ENCODE results near the gene DMAC2.
"Not testable (repeated sequence)": the region's sequence is repeated elsewhere in the genome, so short reads cannot be mapped to it uniquely, and the experiment has no call there.

The DMAC2 gene

DNA sequence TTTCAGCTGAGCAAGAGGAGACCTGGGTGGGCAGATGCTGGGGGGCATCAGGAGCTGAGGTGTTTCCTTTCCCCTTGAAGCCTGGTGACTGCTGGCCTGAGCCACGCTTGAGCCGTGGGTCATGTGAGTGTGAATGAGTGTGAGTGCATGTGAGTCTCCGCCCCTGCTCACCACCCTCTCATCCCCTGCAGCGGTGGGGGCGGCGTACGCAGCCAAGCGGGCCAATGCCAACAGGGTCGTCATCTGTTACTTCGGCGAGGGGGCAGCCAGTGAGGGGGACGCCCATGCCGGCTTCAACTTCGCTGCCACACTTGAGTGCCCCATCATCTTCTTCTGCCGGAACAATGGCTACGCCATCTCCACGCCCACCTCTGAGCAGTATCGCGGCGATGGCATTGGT, 17.7 kb downstream of the DMAC2 start:
- DNase-seq, result no peak

DNA sequence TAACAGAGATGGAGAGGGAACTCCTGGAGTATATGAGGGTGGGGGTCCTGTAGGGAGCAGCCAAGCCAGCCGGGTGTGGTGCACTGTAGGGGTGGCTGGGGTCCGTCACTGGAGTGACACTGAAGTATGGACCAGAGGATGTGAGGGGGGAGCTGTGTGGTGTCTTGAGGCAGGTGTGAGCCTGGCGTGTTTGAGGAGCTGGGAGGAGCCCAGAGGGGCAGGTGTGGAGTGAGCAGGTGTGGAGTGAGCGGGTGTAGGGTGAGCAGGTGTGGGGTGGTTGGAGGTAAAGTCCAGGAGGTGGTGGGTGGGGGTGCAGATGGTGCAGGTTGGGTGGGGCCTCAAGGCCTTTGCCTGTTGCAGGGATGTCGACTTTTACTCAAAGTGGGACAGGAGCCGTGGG, 18.4 kb downstream of the DMAC2 start:
- DNase-seq, result no peak

- peak; percentile 81 to 82 for DNase-seq
Observed at GRCh38 chr19:41420101-41420880, 19.4 kb downstream of the DMAC2 start.

DNA sequence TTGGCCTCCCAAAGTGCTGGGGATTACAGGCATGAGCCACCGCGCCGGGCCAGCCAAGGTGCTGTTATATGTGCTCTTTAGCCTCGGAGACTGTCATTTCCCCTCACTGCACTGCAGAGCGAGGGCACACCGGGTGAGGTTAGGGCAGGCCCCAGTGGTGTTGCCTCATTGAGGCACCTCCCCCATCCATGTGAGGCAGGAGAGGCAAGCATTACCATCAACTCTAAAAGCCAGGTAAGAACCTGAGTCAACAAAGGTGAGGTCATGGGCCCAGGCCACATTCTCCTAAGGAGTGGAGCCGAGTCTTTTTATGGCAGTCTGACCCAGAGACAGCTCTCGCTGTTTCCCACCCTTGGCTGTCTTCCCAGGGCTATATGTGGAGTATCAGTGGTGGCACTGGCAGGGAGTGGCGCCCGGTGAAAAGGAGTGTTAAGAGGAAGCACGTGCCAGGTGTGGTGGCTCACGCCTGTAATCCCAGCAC, 23.5 kb downstream of the DMAC2 start:
- no peak for DNase-seq

- no peak for DNase-seq
Observed at GRCh38 chr19:41415154-41415571, 24.5 kb downstream of the DMAC2 start.

DNA sequence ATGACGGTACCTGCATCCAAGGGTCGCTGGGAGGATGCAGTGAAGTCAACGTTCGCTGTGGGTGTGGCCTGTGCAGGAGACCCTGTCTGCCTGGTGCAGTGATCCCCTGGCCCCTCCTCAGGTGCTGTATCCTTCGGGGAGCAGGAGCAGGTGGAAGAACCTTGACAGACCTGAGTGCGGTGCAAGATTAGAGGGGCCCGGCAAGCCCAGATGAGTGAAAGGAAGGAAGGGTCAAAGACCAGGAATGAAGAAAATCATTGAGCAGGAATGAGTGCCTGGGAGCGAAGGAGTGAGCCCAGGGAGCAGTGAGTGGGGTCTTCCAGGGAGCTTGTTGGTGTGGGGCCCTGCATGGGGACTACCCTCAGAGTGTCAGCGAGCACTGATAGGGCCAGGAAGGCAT, 25.3 kb downstream of the DMAC2 start:
- no peak for DNase-seq

DNA sequence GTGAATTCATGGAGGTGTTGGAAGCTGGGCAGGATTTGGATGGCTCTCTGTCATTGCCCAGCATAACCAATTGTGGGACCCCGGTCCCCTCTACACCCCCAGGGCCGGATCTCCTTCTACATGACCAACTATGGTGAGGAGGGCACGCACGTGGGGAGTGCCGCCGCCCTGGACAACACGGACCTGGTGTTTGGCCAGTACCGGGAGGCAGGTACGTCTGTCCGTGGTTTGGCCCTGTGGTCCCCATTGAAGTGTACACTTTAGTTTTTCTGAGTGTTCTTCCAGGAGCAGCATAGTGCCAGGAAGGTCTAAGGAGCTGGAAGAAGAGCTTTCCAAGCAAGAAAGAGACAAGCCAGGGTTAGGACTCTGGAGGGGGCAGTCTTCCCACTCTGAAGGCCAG, 25.8 kb downstream of the DMAC2 start:
- DNase-seq, result no peak

GRCh38 chr19:41412953-41413352, 26.8 kb downstream of the DMAC2 start:
- no peak for DNase-seq

- no peak for DNase-seq
Observed at GRCh38 chr19:41411968-41412265, 27.8 kb downstream of the DMAC2 start.

DNA sequence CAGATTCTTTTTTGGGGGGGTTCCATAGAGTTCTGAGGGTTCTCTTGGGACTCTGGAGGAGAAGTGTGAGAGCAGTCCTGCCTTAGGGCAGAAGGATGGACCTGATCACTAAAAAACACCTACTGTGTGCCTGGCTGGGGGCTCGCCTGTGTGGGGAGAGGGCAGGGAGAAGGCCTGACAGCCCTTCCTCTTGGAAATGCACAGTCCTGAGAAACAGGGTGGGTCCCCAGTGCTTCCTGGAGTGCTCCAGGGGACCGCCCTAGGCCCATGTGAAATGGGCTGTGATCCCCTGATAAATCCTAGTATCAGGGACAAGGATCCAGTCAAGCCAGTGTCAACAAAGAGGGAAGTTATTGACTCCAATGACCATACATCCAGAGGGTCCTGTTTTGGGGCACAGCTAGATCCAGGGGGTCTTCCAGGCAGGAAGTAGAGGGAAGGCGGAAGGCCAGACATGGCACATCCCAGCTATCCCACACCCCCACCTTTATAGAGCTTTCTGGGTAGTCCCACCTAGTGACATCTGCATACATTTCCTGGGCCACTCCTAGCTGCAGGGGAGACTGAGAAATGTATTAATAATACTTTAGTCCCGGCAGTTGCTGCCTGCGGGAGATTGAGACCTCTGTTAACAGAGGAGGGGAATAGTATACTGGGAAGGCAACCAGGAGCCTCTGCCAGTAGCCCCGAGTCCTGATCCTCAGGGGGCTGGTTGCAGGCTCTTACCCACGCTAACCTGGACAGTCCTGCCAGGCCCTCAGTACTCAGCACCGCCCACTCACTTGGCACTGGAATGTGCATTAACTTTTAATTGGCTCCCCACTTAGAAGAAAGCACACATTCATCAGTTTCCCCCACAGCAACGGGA, 28.4 kb downstream of the DMAC2 start:
- DNase-seq, result no peak

DNA sequence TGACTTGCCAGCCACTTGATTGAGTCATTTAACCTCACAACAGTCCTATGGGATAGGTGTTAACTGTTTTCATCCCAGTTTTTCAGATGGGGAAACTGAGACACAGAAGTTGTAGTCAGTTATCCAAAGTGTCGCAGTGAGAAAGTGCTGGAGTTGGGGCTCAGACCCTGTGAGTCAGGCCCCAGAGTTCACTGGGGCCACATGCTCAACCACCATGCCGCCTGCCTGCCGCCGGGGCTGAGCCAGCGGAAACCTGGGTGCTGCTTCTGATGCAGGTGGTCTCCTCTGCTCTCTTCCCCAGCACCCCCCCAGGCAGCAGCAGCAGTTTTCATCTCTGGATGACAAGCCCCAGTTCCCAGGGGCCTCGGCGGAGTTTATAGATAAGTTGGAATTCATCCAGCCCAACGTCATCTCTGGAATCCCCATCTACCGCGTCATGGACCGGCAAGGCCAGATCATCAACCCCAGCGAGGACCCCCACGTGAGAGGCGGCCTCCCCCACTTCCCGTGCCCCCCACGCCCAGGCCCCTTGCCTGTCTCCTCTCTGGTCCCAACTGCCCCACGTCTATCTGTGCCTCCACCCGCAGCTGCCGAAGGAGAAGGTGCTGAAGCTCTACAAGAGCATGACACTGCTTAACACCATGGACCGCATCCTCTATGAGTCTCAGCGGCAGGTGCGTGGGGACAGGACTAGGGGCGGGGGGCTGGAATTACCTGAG, 29.2 kb downstream of the DMAC2 start:
- DNase-seq, result no peak

- DNase-seq, result no peak
Observed at GRCh38 chr19:41409288-41409687, 30.4 kb downstream of the DMAC2 start.

DNA sequence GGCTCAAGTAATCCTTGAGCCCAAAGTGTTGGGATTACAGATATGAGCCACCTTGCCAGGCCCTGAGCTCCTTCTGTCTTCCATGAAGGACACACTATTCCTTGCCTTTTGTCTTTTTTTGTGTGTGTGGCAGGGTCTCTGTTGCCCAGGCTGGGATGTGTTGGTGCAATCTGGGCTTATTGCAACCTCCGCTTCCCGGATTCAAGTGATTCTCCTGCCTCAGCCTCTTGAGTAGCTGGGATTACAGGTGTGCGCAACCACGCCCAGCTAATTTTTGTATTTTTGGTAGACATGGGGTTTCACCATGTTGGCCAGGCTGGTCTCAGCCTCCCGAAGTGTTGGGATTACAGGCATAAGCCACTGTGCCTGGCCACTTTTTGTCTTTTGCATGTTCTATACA, 30.9 kb downstream of the DMAC2 start:
- not testable (repeated sequence) for DNase-seq

- DNase-seq, result peak; percentile 14 to 29
Observed at GRCh38 chr19:41408256-41408655, 31.5 kb downstream of the DMAC2 start.

- DNase-seq, result peak; percentile 83 to 88
Observed at GRCh38 chr19:41407271-41407670, 32.4 kb downstream of the DMAC2 start.

DNA sequence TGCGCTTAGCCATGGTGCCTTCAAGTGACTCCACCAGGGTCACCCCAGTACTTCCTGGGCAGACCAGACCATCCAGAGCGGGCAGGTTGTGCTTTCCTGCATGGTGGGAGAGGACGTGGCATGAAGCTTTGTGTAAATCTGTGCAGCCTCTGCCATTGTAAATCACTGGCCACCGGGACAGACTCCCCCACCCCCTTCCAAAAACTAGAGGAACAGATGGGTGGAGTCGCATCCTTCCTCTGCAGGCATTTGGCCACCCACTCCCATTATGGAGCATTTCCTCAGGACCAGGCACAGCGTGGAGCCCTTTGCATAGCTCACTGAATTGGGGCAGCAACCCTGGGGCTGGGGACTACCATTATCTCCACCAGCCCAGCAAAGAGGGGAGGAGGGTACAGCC, 33.9 kb downstream of the DMAC2 start:
- no peak for DNase-seq

- no peak for DNase-seq
Observed at GRCh38 chr19:41403181-41403970, 36.3 kb downstream of the DMAC2 start.

- DNase-seq, result no peak
Observed at GRCh38 chr19:41402010-41402409, 37.7 kb downstream of the DMAC2 start.

DNA sequence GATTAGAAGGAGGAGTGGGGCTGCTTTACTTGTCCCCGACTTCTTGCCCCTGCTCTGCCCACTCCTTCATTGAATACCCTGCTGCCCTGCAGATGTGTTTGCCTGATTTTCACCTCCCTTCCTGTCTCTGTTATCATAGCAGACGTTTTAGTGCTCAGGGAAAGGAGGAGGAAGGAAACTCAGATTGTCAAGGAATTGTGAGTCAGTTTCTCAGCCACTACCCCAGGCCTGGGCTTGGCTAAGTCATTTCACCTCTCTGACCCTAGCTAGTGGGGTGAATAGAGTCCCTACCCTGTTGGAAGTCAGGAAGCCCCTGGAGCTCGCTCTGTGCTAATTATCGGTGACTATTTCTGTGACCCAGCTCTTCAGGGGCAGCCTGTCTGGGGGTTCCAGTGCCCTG, 38.2 kb downstream of the DMAC2 start:
- no peak for DNase-seq

- DNase-seq, result no peak
Observed at GRCh38 chr19:41399525-41399924, 40.2 kb downstream of the DMAC2 start.

DNA sequence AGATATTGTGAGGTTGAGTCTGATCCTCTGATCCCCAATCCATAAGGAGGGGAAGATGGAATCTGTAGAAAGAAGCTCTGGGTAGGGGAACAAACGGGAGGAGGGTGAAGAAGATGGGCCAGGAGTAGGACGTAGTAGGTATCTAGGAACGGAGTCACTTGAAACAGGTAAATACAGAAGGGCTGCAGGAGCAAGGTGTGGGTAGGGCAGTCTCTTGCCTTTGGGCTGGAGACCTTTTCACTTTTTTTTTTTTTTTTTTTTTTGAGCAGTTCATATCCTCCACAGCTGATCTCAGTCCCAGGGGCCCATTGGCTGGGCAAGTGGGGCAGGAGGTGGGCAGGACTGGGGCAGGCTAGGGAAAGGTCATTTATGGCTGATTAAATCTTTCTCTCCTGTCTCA, 40.6 kb downstream of the DMAC2 start:
- DNase-seq, result no peak

DNA sequence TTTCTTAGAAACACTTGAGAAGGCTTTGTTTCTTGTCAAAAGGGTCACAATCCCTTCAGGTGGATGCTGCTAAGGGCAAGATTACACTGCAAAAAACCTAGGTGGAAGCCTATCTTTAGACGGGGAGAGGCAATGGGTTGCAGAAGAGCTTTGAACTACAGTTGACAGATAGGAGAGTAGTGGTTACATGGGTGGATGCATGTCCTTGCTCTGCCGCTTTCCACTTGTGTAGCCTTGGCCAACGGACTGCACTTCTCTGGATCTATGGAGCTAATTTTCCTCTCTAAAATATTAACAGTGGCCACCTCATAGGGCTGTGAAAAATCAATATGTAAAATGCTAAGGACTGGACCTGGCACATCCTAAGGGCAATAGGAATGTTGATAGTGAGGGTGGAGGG, 41.1 kb downstream of the DMAC2 start:
- no peak for DNase-seq

GRCh38 chr19:41398050-41398418, 41.7 kb downstream of the DMAC2 start:
- peak; percentile 6 to 37 for DNase-seq

Measured in Kasumi-1 (cell line).